K562 (cell line): ENCODE results near the gene COL6A2. TPM values are rescaled to one million over a fixed set of nuclear protein-coding genes. Genes with fewer than 3 reads are reported as not detected.

ENCODE experiments used
- BCOR ChIP-seq: fragments of 450-650 bp; IDR thresholded peaks from 2 replicates; pipeline ENCODE4 v1.6.1; 2016
- CBFA2T3 ChIP-seq: fragments of 450-650 bp; IDR thresholded peaks from 2 replicates; pipeline ENCODE4 v1.6.1; 2017
- DACH1 ChIP-seq: fragments of 450-650 bp; IDR thresholded peaks from 2 replicates; pipeline ENCODE4 v1.6.1; 2018; ENCODE audit not compliant: partially characterized antibody
- SIRT6 ChIP-seq: IDR thresholded peaks from one replicate; pipeline ENCODE4 v1.6.1; 2012; ENCODE audit warnings: low read depth, mild to moderate bottlenecking, control low read depth, inconsistent platforms, low read length, moderate library complexity
- ZNF668 ChIP-seq: fragments of 250-450 bp; sonication (Bioruptor Pico); IDR thresholded peaks from 2 replicates; pipeline ENCODE4 v1.8.0; 2022; ENCODE audit warnings: mild to moderate bottlenecking, inconsistent platforms
- ZNF696 ChIP-seq: fragments of 250-450 bp; sonication (Bioruptor Pico); conservative IDR thresholded peaks from 2 replicates; pipeline ENCODE4 v1.4.0; 2020; ENCODE audit warnings: mild to moderate bottlenecking, moderate library complexity
- polyA plus RNA-seq, 8 experiments: library from polyadenylated mRNA; depleted of rRNA in 4 of 8; stranded (reverse) in 5 of 8; unstranded in 3 of 8; fragments of >200 nt; fragmentation: Nextera tagmentation in 2 of 8; fragmentation: Illumina TruSeq in 1 of 8; extraction: Ambion mirVana in 2 of 8; extraction: Trizol in 1 of 8; gene quantifications; 2 replicates each; pipeline versions ENCODE4 v1.2.1 to v1.2.3, GENCODE V29; 2011 to 2014; ENCODE audit warnings: inconsistent platforms in 1 of 8, missing spikeins in 1 of 8
- total RNA-seq, 7 experiments: library from RNA; depleted of rRNA in 6 of 7; stranded (reverse); fragments of >200 nt in 6 of 7; fragmentation: Illumina TruSeq in 2 of 7; extraction: Trizol in 2 of 7; gene quantifications; 2 replicates each; pipeline versions ENCODE4 v1.2.1 to v1.2.3, GENCODE V29; 2011 to 2021; ENCODE audit warnings: low replicate concordance in 1 of 7
- TF ChIP-seq, protein P1 (sequence below): fragments of 450-650 bp; formaldehyde crosslinking; conservative IDR thresholded peaks from 2 replicates; pipeline ENCODE4 v1.4.0; 2022; ENCODE audit warnings: mild to moderate bottlenecking, missing genetic modification characterization
- TF ChIP-seq, protein P2 (sequence below): sonication (generic); formaldehyde crosslinking; IDR thresholded peaks from 2 replicates; pipeline ENCODE4 v1.5.0; 2020; ENCODE audit warnings: missing genetic modification reagents
- TF ChIP-seq, protein P3 (sequence below), 2 experiments: fragments of 450-650 bp; IDR thresholded peaks; 2 replicates each; pipeline ENCODE4 v1.6.1; 2018; ENCODE audit warnings: mild to moderate bottlenecking in 2 of 2, low read depth in 1 of 2; ENCODE audit not compliant: partially characterized antibody in 2 of 2

The COL6A2 gene
- total and polyA plus RNA-seq, 9 of the 15 experiments (the other 6 are each of a cell fraction or from before 2014, with no cell fraction given): 0.07 to 1.1 (median 0.24) TPM; not detected in 3

DNA sequence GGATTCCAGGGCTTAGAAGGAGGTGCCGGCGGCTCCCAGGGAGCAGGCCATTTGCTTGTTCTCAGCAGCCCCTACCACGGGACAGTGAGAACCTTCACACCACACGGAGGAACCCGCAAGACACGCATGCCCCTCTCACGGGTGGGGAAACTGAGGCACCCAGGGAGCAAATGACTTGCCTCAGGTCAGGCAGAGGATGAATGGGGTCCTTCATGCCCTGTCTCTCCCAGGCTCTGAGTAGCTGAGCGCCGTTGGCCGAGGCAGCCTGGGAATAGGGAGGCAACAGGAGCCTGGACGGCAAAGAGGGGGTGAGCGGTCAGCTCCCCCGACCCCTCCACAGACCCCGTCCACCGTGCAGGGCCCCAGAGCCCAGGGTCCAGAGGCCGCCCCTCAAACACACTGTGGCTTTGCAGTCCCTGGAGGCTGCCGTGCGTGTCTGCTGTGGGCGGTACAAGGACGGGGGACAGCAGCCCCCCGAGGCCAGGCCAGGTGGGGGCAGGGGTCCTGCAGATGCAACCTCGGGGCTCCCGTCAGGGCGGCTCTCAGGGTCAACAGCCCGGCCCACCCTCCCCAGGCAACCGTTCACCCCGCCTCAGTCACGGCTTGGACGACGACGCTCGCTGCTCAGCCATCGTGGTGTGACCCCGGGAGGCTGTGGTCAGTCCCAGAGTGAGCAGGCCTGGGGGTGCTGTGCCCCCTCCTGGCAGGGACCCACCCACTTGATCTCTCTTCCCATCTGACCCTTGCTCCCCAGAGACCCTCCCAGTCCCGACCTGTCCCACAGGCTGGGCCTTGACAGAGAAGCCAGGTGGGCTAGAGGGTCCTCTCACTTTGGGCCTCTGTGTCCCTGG is 15.8 kb upstream of the COL6A2 start (continued):
- TF ChIP-seq, protein P1, sequence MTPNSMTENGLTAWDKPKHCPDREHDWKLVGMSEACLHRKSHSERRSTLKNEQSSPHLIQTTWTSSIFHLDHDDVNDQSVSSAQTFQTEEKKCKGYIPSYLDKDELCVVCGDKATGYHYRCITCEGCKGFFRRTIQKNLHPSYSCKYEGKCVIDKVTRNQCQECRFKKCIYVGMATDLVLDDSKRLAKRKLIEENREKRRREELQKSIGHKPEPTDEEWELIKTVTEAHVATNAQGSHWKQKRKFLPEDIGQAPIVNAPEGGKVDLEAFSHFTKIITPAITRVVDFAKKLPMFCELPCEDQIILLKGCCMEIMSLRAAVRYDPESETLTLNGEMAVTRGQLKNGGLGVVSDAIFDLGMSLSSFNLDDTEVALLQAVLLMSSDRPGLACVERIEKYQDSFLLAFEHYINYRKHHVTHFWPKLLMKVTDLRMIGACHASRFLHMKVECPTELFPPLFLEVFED: no peak
- TF ChIP-seq BCOR (no peak), CBFA2T3 (no peak), DACH1 (no peak), ZNF668 (CRISPR knock-in tag) (no peak), SIRT6 (no peak), ZNF696 (CRISPR knock-in tag) (no peak)
- TF ChIP-seq, protein P2, sequence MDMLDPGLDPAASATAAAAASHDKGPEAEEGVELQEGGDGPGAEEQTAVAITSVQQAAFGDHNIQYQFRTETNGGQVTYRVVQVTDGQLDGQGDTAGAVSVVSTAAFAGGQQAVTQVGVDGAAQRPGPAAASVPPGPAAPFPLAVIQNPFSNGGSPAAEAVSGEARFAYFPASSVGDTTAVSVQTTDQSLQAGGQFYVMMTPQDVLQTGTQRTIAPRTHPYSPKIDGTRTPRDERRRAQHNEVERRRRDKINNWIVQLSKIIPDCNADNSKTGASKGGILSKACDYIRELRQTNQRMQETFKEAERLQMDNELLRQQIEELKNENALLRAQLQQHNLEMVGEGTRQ (CRISPR knock-in tag): no peak
- TF ChIP-seq, protein P3, sequence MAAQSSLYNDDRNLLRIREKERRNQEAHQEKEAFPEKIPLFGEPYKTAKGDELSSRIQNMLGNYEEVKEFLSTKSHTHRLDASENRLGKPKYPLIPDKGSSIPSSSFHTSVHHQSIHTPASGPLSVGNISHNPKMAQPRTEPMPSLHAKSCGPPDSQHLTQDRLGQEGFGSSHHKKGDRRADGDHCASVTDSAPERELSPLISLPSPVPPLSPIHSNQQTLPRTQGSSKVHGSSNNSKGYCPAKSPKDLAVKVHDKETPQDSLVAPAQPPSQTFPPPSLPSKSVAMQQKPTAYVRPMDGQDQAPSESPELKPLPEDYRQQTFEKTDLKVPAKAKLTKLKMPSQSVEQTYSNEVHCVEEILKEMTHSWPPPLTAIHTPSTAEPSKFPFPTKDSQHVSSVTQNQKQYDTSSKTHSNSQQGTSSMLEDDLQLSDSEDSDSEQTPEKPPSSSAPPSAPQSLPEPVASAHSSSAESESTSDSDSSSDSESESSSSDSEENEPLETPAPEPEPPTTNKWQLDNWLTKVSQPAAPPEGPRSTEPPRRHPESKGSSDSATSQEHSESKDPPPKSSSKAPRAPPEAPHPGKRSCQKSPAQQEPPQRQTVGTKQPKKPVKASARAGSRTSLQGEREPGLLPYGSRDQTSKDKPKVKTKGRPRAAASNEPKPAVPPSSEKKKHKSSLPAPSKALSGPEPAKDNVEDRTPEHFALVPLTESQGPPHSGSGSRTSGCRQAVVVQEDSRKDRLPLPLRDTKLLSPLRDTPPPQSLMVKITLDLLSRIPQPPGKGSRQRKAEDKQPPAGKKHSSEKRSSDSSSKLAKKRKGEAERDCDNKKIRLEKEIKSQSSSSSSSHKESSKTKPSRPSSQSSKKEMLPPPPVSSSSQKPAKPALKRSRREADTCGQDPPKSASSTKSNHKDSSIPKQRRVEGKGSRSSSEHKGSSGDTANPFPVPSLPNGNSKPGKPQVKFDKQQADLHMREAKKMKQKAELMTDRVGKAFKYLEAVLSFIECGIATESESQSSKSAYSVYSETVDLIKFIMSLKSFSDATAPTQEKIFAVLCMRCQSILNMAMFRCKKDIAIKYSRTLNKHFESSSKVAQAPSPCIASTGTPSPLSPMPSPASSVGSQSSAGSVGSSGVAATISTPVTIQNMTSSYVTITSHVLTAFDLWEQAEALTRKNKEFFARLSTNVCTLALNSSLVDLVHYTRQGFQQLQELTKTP (IDR thresholded peaks at IDR 0.05; ENCODE audit: low read depth in 1 of 2, partially characterized antibody in 2 of 2): no peak
- TF ChIP-seq, all 486 proteins: peak for 0
